GM21526 (cell line): ENCODE results near the gene TOP2A.
A peak's percentile ranks its signal among the peaks of the same experiment; 100 is the strongest.
"Not testable (repeated sequence)": the region's sequence is repeated elsewhere in the genome, so short reads cannot be mapped to it uniquely, and the experiment has no call there.

Experiments used
- ATAC-seq: cut with Tn5 transposase; IDR thresholded peaks from one replicate; pipeline ENCODE4 v1.9.1; 2021; ENCODE audit warnings: moderate library complexity; ENCODE audit not compliant: unreplicated experiment, low FRiP score

The TOP2A gene

GRCh38 chr17:40377832-40378231 is 39.9 kb downstream of the TOP2A start:
- ATAC-seq = no peak

DNA sequence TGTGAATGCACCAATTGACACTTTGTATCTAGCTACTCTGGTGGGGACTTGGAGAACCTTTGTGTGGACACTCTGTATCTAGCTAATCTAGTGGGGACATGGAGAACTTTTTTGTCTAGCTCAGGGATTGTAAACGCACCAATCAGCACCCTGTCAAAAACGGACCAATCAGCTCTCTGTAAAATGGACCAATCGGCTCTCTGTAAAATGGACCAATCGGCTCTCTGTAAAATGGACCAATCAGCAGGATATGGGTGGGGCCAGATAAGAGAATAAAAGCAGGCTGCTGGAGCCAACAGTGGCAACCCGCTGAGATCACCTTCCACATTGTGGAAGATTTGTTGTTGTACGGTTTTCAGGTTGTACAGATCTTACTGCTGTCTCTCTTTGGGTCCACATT is 41.2 kb downstream of the TOP2A start:
- ATAC-seq = not testable (repeated sequence)

- not testable (repeated sequence) for ATAC-seq
These were observed 41.9 kb downstream of the TOP2A start for GRCh38 chr17:40375786-40376185.

GRCh38 chr17:40374821-40375498 is 42.7 kb downstream of the TOP2A start:
- no peak for ATAC-seq

- no peak for ATAC-seq
These were observed 43.7 kb downstream of the TOP2A start for GRCh38 chr17:40373999-40374398.

DNA sequence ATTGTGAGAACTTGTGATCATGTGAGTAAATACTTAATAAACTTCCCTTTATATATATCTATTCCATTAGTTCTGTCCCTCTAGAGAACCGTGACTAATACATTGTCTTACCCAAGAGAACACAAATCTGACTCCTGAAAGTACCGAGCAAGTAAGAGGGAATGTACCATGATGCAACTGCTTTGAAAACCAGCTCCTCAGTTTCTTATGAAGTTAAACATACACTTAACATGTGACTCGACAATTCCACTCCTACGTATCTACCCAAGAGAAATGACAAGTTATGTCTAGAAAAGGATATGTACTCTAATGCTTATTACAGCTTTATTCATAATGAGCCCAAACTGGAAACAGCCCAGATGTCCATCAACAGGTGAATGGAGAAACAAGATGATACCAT is 44.4 kb downstream of the TOP2A start:
- ATAC-seq = no peak

GRCh38 chr17:40372644-40373043 is 45.1 kb downstream of the TOP2A start:
- ATAC-seq = not testable (repeated sequence)

DNA sequence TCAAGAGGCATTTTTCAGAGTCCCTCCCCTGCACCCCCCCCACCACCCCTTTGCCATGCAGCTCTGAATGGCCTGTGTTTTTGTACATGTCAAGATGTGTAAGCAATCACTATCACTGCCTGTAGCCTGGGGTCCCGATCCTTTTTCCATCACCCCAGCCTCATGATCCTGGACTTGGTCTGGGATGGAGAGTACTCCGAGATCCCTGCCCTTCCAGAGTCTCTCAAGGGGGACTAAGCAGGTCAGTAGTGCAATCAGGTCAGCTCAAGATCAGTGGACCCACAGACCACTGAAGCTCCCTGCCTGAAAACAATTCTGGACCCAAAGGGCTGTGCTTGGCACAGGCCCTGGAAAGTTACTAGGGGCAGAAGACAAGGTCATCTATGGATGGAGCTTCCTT is 45.7 kb downstream of the TOP2A start:
- no peak for ATAC-seq

GRCh38 chr17:40371261-40371929 is 46.3 kb downstream of the TOP2A start:
- ATAC-seq = no peak

- no peak for ATAC-seq
These were observed 47.8 kb downstream of the TOP2A start for GRCh38 chr17:40369923-40370322.

DNA sequence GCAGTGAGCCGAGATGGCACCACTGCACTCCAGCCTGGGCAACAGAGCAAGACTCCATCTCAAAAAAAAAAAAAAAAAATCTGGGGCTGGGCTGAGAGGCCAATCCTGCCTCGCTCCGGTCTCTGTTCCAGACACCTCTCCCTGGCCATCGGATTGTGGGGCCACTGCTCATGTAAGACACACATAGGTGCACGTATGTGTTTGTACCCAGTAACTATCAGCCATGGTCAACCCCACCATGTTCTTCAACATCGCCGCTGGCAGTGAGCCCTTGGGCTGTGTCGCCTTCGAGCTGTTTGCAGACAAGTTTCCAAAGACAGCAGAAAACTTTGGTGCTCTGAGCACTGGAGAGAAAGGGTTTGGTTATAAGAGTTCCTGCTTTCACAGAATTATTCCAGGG is 50.0 kb downstream of the TOP2A start:
- not testable (repeated sequence) for ATAC-seq

DNA sequence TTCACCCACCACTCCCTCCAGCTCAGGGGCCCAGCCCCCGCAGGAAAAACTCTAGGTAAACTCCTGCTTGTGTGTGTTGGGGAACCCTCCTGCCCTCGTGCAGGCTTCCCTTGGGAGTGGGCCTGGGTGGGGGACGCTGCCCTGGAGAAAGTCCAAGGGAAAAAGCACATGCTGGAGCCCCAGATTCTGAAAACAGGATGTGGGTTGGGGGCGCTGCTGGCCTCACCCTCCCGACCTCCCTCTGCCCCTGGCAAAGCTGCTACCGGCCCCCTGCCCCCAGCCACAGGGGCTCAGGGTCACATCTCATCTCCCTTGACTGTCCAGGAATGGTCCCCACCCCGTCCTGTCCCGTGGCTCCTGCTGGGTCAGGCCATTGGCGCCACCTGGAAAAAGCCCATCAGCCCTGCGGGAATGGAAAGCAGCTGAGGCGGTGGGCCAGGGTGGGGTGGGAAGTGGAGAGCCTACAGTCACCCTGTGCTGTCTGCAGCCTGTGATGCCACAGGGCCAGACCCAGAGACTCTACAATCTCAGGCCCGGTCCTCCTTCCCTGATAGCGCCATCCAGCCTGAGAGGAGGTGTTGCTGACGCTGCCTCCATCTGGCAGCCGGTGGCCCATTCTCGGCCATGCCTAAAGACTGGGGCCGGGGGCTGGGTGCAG is 50.7 kb downstream of the TOP2A start:
- no peak for ATAC-seq

DNA sequence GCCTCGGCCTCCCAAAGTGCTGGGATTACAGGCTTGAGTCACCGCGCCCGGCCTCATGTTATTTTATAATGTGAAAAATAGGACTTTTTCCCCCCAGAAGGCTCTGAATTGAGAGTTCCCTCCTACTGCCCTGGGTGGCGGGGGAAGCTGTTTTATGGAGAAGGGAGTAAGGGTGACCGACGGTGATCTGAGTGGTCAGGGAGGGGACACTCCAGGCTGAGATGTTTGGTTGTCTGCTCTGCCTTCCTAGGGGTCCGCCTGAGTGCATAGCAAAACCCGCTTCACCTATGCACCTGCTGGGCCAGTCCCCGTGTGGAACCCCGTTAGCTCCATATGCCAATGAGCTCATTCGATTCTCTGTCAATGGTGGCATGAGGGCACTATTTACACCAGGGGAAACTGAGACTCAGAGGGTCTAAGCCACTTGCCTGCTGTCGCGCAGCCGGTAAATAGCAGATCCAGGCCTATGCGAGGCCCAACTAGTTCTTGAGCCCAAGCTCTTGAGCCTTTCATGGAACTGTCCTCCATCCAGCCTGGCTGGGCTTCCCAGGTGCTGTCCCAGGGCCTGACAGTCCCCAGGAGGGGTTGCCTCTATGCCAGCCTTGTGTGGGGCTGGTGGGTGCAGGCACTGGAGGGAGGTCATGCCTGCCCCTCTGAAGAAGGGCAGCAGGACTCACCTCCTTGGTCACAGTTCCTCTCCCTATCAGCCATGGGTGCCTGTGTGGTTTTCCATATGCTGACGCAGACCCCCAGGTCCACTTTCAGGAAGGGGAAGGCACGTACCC is 51.4 kb downstream of the TOP2A start:
- no peak for ATAC-seq

- no peak for ATAC-seq
These were observed 52.8 kb downstream of the TOP2A start for GRCh38 chr17:40364906-40365305.

- no peak for ATAC-seq
These were observed 53.4 kb downstream of the TOP2A start, which contains the start of gene GJD3 for GRCh38 chr17:40364121-40364861. Gene GJD3 (minus strand): TSS chr17:40364737. CDS start chr17:40363815, 922 bp downstream.

DNA sequence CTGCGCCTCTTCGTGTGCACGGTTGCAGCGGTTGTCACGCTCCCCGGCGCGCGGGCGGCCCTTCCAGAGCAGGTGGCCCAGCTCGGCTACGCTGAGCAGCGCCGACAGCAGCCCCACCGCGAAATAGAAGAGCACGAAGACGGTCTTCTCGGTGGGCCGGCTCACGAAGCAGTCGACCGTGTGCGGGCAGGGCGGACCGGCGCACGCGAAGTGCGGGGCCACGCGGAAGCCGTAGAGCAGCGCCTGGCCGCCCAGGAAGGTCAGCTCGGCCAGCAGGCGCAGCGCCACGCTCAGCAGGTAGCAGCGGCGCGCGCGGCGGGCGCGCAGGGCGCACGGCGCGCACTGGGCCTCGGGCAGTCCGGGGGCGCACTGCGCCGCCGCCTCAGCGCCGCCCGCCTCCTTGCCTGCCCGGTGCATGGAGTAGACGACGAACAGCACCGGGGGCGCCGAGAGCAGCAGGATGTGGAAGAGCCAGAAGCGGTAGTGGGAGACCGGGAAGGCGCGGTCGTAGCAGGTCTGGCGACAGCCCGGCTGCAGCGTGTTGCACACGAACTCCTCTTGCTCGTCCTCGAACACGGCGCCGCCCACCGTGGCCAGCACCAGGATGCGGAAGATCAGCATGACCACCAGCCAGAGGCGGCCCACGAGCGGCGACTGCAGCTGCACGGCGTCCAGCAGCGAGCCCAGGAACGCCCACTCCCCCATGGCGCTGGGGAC is 54.4 kb downstream of the TOP2A start:
- ATAC-seq = no peak

GRCh38 chr17:40362696-40363110 is 55.0 kb downstream of the TOP2A start:
- peak; percentile 63 for ATAC-seq

- peak; percentile 20 for ATAC-seq
These were observed 55.6 kb downstream of the TOP2A start for GRCh38 chr17:40361925-40362695.
